Vagina (tissue), 2 donors: ENCODE results near the gene NAGS. TPM values are rescaled to one million over a fixed set of nuclear protein-coding genes. Genes with fewer than 3 reads are reported as not detected.

ENCODE experiments used
- DNase-seq, 2 donors: peaks; one replicate each; pipeline ENCODE4 v3.0.0-alpha.2; 2017; ENCODE audit errors: extremely low spot score in 2 of 2
- H3K27ac ChIP-seq: fragments of 200-600 bp; sonication (generic); one replicate; pipeline ENCODE4 v1.5.1; 2019
- H3K27me3 ChIP-seq: fragments of 200-600 bp; sonication (generic); one replicate; pipeline ENCODE4 v1.5.1; 2019
- H3K36me3 ChIP-seq, 2 donors: fragments of 200-600 bp; sonication (generic); one replicate each; pipeline ENCODE4 v1.5.1; 2017 to 2019
- H3K4me1 ChIP-seq: fragments of 200-600 bp; sonication (generic); one replicate; pipeline ENCODE4 v1.5.1; 2019
- H3K4me3 ChIP-seq, 2 donors: fragments of 200-600 bp; sonication (generic); 1 replicate in 1 of 2; 2 replicates in 1 of 2; pipeline ENCODE4 v1.5.1; 2016 to 2019
- H3K9me3 ChIP-seq: fragments of 200-600 bp; sonication (generic); one replicate; pipeline ENCODE4 v1.5.1; 2019
- POLR2A ChIP-seq, 2 donors: fragments of 450-650 bp; IDR thresholded peaks; one replicate each; pipeline ENCODE4 v1.6.1; 2017; ENCODE audit warnings: antibody characterized with exemption in 2 of 2, mild to moderate bottlenecking in 2 of 2, moderate library complexity in 2 of 2
- POLR2AphosphoS5 ChIP-seq, 2 donors: sonication (generic); formaldehyde crosslinking; IDR thresholded peaks; one replicate each; pipeline ENCODE4 v1.9.0; 2017; ENCODE audit warnings: antibody characterized with exemption in 2 of 2, mild to moderate bottlenecking in 2 of 2, low read depth in 1 of 2; ENCODE audit not compliant: insufficient read depth in 1 of 2
- intact Hi-C: fragments of 100-400 bp; cut with DNase I; formaldehyde crosslinking; loops from one replicate; pipeline ENCODE4 v1.15.1; 2023
- small RNA-seq: library from RNA; depleted of rRNA; stranded (forward); fragments of <200 nt; gene quantifications from one replicate; pipeline ENCODE3, GENCODE V24; 2016
- total RNA-seq: library from RNA; depleted of rRNA; stranded (reverse); fragments of >200 nt; gene quantifications from one replicate; pipeline ENCODE4 v1.2.3, GENCODE V29; 2016
- TF ChIP-seq, protein P1 (sequence below), 3 experiments: fragments of 450-650 bp in 2 of 3; fragments of 200-600 bp in 1 of 3; sonication (generic) in 1 of 3; IDR thresholded peaks; one replicate each; pipeline ENCODE4 v1.5.1; 2017 to 2019; ENCODE audit warnings: antibody characterized with exemption in 3 of 3, mild to moderate bottlenecking in 2 of 3, moderate library complexity in 2 of 3

NAGS gene
- total RNA-seq, 1 donor from 2014 or later: 4.9 TPM

DNA sequence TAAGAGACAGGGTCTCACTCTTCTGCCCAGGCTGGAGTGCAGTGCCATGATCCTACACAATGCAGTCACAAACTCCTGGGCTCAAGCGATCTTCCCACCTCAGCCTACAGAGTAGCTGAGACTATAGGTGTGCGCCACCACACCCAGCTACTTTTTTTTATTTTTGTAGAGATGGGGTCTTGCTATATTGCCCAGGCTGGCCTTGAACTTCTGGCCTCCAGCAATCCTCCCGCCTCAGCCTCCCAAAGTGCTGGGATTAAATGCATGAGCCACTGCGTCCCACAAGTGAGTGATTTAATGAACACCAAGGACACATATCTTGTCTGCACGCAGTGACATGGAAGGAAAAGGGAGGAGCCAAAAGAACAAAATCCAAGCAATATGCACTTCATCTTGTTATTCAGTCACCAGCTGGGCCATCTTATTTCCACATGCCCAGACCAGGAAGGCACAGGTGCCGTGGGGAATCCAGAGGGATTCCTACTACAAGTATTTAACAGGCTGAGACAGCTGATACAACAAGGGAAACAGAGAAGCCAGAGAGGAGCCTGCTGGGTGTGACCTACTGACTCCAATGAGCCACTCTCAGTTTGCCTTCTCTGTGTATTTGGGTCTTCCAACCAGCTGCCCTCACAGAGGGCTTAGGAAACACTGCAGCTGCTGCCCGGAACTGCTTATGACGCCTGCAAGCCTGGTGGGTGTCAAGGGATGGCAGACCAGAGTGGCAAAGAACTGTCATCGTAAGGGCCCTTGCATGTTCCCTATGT lies 45.1 kb downstream of the NAGS start:
- TF ChIP-seq POLR2AphosphoS5 (IDR thresholded peaks at IDR 0.05; ENCODE audit: insufficient read depth in 1 of 2, low read depth in 1 of 2): no peak
- TF ChIP-seq POLR2A (IDR thresholded peaks at IDR 0.05): no peak
- TF ChIP-seq, protein P1, sequence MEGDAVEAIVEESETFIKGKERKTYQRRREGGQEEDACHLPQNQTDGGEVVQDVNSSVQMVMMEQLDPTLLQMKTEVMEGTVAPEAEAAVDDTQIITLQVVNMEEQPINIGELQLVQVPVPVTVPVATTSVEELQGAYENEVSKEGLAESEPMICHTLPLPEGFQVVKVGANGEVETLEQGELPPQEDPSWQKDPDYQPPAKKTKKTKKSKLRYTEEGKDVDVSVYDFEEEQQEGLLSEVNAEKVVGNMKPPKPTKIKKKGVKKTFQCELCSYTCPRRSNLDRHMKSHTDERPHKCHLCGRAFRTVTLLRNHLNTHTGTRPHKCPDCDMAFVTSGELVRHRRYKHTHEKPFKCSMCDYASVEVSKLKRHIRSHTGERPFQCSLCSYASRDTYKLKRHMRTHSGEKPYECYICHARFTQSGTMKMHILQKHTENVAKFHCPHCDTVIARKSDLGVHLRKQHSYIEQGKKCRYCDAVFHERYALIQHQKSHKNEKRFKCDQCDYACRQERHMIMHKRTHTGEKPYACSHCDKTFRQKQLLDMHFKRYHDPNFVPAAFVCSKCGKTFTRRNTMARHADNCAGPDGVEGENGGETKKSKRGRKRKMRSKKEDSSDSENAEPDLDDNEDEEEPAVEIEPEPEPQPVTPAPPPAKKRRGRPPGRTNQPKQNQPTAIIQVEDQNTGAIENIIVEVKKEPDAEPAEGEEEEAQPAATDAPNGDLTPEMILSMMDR (IDR thresholded peaks at IDR 0.05): no peak
- no peak for DNase-seq
- Histone ChIP-seq H3K27me3 (no peaks in the 10 kb centered on the region), H3K36me3 (peaks cover 0 to 40% of the 10 kb centered on the region in 2 donors), H3K27ac (no peak overlapping the region), H3K9me3 (no peaks in the 10 kb centered on the region), H3K4me1 (peaks cover 2% of the 10 kb centered on the region), H3K4me3 (no peak overlapping the region)
- intact Hi-C loops: no loop called here

DNA sequence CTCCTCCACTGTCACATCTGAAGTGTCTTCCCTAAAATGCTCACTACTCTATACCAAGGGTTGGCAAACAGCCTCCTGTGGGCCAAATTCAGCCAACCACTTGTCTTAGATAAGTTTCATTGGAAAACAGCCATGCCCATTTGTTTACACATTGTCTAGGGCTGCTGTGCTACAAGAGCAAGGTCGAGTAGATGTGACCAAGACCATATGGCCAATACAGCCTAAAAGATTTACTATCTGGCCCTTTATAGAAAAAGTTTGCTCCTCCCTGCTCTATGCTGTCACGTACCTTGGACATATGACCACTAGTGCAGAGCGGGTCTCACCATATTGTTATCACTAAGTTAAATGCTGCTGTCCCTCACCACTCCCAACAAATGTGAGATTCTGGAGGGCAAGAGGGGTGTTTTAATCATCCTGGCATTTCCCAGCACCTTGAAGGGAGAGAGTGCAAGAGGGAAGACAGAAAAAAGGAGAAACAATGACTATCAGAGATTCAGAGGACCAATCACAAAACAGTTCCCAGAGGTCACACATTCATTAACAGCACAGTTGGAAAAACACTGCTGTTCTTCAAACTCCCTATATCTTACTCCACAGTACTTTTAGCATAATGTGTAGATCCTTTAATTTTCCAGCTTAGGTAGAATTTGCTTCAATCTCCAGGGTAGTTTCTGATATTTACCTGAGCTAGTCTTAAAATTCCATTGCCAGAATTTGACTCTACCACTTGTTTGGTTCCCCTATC lies 48.9 kb downstream of the NAGS start:
- intact Hi-C loops: no loop called here
- Histone ChIP-seq H3K4me3 (no peak overlapping the region), H3K4me1 (no peaks in the 10 kb centered on the region), H3K27ac (no peak overlapping the region), H3K27me3 (no peaks in the 10 kb centered on the region), H3K9me3 (no peaks in the 10 kb centered on the region), H3K36me3 (peaks cover 0 to 34% of the 10 kb centered on the region in 2 donors)
- TF ChIP-seq POLR2AphosphoS5 (IDR thresholded peaks at IDR 0.05; ENCODE audit: insufficient read depth in 1 of 2, low read depth in 1 of 2): no peak
- TF ChIP-seq POLR2A (IDR thresholded peaks at IDR 0.05): no peak
- TF ChIP-seq, protein P1 (IDR thresholded peaks at IDR 0.05): no peak
- no peak for DNase-seq

Small RNA genes within 50 kb of the gene (small RNA-seq; reads per million reads assigned to genes)
- gene RF00012: not detected

Other genes with a start within 250 kb of the NAGS start
- gene SOST, start 245.8 kb upstream of the NAGS start, total RNA-seq: not detected
- gene DUSP3, start 225.6 kb upstream of the NAGS start, total RNA-seq: 43.5 TPM
- gene CFAP97D1, start 224.2 kb upstream of the NAGS start, total RNA-seq: not detected
- 30.2 TPM for gene MPP3, start 171.5 kb upstream of the NAGS start, total RNA-seq
- 5.6 TPM for gene CD300LG, start 157.4 kb upstream of the NAGS start, total RNA-seq
- 7.6 TPM for gene MPP2, start 97.1 kb upstream of the NAGS start, total RNA-seq
- gene PPY, start 62.1 kb upstream of the NAGS start, total RNA-seq: not detected
- not detected for gene PYY, start 50.7 kb upstream of the NAGS start, total RNA-seq
- 33.6 TPM for gene TMEM101, start 10.3 kb downstream of the NAGS start, total RNA-seq
- 27.3 TPM for gene LSM12, start 62.0 kb downstream of the NAGS start, total RNA-seq
- gene G6PC3, start 66.1 kb downstream of the NAGS start, total RNA-seq: 44.0 TPM
- 86.9 TPM for gene HDAC5, start 119.0 kb downstream of the NAGS start, total RNA-seq
- 2.0 TPM for gene HROB, start 137.3 kb downstream of the NAGS start, total RNA-seq
- gene ASB16, start 166.1 kb downstream of the NAGS start, total RNA-seq: not detected
- gene TMUB2, start 182.3 kb downstream of the NAGS start, total RNA-seq: 34.9 TPM
- 27.3 TPM for gene ATXN7L3, start 195.3 kb downstream of the NAGS start, total RNA-seq
- gene UBTF, start 215.1 kb downstream of the NAGS start, total RNA-seq: 53.5 TPM